ENCODE data around the gene MEX3D. TPM values are rescaled to one million over a fixed set of nuclear protein-coding genes. Genes with fewer than 3 reads are reported as not detected.

Gene MEX3D
- total RNA-seq, 1 donor: 2.1 TPM

DNA sequence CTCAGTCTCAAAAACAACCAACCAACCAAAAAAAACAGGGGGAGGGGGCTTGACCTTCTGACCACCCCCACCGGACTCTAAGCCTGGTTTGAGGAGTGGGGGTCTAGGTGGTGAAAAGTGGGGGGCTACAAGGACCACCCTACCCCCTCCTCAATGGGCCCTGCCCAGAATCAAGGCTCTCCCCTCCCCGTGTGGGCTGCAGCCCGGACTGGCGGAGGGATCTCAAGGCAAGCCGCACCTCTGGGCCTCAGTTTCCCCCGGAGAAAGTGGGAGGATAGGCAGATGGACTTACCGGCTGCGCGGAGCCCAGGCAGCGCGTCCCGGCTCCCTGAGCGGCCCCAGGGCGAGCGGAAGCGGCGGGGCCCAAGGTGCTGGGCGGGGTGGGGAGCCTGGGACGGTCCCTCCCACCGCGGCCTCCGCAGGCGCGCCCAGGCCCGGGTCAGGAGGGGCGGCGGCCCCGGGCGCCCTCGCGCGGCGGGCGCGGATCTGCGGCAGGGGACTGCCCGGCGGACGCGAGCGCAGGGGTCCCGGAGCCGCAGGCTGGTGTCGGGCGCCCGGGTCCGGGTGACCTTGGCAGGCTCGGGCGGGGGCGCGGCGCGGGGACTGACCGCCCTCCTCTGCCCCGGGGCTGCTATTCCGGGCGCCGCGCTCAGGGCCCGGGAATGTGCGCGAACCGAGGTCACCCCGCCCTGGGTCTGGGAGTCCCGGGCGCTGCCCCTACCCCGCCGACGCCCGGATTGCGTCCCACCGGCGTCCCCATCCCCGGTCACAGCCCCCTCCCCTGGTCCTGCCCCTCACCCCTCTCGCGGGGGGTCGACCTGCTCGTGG is 55.2 kb downstream of the MEX3D start, which contains the start of gene ADAMTSL5:
ADAMTSL5 (minus strand) TSS at position 349 of the 828 bp plus-strand sequence. CDS start 2,076 bp downstream, outside the sequence.
- Histone ChIP-seq H3K4me1 (ENCODE audit: insufficient read depth, low read length) (peaks cover 11% of the 10 kb centered on the region), H3K4me3 (ENCODE audit: low read length) (peak within 1 kb of the TSS; percentile 18), H3K9me3 (ENCODE audit: low read depth, low read length) (no peaks in the 10 kb centered on the region), H3K27me3 (ENCODE audit: insufficient read depth, low read length) (peaks cover 10% of the 10 kb centered on the region)

DNA sequence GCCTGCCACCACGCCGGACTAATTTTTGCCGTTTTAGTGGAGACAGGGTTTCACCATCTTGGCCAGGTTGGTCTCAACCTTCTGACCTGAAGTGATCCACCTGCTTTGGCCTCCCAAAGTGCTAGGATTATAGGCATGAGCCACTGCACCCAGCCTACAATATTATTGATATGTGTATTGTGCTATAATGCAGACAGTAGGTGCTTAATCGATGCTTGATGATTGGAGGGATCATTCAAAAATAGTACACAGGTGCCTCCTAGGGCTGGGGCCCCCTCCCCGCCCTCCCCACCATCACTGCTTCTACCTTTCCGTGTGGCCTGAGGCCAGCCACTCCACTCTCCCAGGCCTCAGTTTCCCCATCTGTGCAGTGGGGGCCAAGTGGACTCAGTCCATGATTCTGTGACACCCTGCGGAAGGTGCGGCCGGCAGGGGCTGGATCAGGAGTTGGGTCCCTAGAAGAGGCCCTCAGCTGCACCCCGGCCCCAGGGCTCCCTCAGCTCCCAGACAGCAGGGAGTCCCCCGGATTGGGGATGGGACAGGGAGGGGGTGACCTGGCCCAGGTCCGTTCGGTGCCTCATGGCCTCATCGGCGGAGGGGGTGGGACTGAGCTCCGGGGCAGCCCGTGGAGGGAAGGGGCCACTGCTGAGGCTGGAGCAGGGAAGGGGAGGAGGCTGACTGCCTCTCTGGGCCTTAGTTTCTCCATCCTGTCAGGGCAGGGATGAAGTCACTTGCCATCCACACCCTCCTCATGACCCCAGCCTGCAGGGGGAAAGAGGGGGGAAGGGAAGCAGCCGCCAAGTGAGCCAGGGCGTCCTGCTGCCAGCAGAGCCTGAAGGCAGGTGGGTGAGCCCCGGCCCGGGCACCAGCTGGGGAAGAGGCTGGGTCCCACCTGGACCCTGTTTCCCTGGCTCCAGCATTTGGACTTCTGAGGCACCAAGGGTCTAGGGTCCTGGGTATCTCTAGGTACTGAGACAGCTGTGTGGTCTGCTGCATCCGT is 56.5 kb downstream of the MEX3D start:
- no peak overlapping the region for H3K4me3 ChIP-seq (ENCODE audit: low read length)
- H3K4me1 ChIP-seq (ENCODE audit: insufficient read depth, low read length): peaks cover 19% of the 10 kb centered on the region
- H3K27me3 ChIP-seq (ENCODE audit: insufficient read depth, low read length): peaks cover 10% of the 10 kb centered on the region
- no peaks in the 10 kb centered on the region for H3K9me3 ChIP-seq (ENCODE audit: low read depth, low read length)

- no peaks in the 10 kb centered on the region for H3K9me3 ChIP-seq (ENCODE audit: low read depth, low read length)
- peaks cover 10% of the 10 kb centered on the region for H3K27me3 ChIP-seq (ENCODE audit: insufficient read depth, low read length)
- H3K4me3 ChIP-seq (ENCODE audit: low read length): no peak overlapping the region
- H3K4me1 ChIP-seq (ENCODE audit: insufficient read depth, low read length): peaks cover 19% of the 10 kb centered on the region
Observed at GRCh38 chr19:1510807-1511206, 57.3 kb downstream of the MEX3D start.

DNA sequence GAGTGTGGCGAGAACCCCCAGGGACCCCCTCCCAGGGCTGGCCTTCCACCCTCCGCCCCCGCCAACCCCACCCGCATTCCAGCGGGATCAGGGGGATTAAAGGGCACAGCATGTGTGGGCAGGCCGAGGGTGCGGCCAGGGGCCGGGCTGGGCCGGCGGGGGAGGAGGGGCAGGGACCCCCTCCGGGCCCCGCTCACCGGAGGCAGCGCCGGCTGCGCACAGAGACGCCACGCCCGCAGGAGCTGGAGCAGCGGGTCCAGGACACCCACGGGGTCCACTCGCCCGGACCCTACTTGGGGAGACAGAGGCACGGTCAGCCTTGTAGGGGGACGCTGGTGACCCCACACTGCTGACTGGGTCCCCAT is 57.7 kb downstream of the MEX3D start:
- H3K4me1 ChIP-seq (ENCODE audit: insufficient read depth, low read length): peaks cover 19% of the 10 kb centered on the region
- peaks cover 10% of the 10 kb centered on the region for H3K27me3 ChIP-seq (ENCODE audit: insufficient read depth, low read length)
- H3K4me3 ChIP-seq (ENCODE audit: low read length): no peak overlapping the region
- no peaks in the 10 kb centered on the region for H3K9me3 ChIP-seq (ENCODE audit: low read depth, low read length)

DNA sequence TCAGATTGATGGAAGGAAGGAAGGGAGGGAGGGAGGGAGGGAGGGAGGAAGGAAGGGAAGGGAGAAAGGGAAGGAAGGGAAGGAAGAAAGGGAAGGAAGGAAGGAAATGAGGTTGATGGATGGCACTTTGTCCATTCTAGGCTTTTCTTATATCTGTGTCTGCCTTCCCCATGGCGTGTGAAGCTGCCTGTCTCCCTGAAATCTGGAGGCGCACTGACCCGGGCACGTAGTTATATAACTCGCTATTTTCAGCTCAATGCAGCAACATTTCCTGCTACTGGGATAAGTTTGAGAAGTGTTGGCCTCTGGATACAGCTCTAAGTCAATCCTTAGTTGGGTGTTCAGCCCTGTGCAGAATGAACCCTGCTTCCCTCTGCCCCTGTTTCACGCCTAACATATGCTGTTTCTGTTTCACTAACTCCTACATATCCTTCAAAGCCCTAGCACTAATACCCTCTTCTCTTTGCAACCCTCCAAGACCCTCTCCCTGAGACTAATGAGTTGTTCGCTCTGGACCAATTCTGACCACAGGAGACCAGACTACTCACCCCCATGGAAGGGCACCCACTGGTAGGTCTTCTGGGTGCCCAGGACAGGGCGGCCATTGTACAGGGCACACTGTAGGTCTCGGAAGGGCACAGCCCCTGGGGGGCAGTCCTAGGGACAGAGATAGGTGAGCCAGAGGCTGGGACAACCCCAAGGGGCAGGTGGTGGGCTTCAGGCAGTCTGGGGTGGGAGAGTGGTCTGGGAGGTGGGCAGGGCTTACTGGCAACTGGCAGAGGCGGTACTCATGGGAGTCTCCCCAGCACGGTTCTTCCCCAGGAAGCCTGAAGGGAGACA is 58.3 kb downstream of the MEX3D start:
- Histone ChIP-seq H3K27me3 (ENCODE audit: insufficient read depth, low read length) (peaks cover 8% of the 10 kb centered on the region), H3K4me3 (ENCODE audit: low read length) (no peak overlapping the region), H3K9me3 (ENCODE audit: low read depth, low read length) (no peaks in the 10 kb centered on the region), H3K4me1 (ENCODE audit: insufficient read depth, low read length) (peaks cover 19% of the 10 kb centered on the region)

DNA sequence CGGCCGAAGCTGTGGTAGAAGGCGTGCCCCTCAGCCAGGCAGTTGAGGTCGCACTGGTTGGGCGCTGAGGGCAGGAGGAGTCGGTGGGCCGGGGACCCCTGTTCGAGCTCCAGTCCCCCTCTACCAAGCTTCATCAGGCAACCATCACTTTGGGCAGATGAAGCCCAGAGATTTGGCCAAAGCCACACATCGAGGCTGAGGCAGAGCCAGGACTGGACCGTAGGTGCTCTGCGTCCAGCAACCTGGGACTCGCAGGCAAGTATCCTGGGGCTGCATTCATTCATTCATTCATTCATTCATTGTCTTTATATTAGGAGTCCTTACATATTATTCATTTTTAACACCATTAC is 59.6 kb downstream of the MEX3D start:
- H3K4me1 ChIP-seq (ENCODE audit: insufficient read depth, low read length): peaks cover 18% of the 10 kb centered on the region
- H3K4me3 ChIP-seq (ENCODE audit: low read length): no peak overlapping the region
- no peaks in the 10 kb centered on the region for H3K9me3 ChIP-seq (ENCODE audit: low read depth, low read length)
- peaks cover 13% of the 10 kb centered on the region for H3K27me3 ChIP-seq (ENCODE audit: insufficient read depth, low read length)

GRCh38 chr19:1507763-1508506 is 60.2 kb downstream of the MEX3D start:
- H3K9me3 ChIP-seq (ENCODE audit: low read depth, low read length): no peaks in the 10 kb centered on the region
- H3K4me3 ChIP-seq (ENCODE audit: low read length): peak overlapping the region; percentile 16
- peaks cover 14% of the 10 kb centered on the region for H3K27me3 ChIP-seq (ENCODE audit: insufficient read depth, low read length)
- H3K4me1 ChIP-seq (ENCODE audit: insufficient read depth, low read length): peaks cover 23% of the 10 kb centered on the region

DNA sequence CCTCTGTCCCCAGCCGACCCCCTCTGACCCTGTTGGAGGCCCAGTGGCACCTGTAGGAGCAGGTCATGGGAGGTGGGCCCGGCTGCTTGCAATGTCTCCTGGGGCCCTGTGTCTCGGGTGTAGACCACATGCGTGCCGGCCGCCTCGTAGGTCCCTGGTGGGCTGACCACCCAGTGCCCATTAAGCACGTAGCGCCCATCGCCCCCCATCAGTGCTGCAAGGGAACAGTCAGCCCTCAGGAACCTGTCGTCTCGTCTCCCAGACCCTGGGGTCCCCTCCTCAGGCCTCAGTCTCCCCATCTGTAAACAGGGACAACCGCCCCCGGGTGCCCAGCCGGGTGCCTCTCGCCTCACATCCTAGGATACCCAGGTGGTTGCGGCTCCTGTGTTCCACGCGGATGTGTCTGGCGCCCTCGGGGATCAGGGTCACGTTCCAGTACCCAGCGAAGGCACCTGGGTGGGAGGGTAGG is 60.9 kb downstream of the MEX3D start:
- Histone ChIP-seq H3K27me3 (ENCODE audit: insufficient read depth, low read length) (peaks cover 16% of the 10 kb centered on the region), H3K4me3 (ENCODE audit: low read length) (no peak overlapping the region), H3K4me1 (ENCODE audit: insufficient read depth, low read length) (peaks cover 20% of the 10 kb centered on the region), H3K9me3 (ENCODE audit: low read depth, low read length) (no peaks in the 10 kb centered on the region)

DNA sequence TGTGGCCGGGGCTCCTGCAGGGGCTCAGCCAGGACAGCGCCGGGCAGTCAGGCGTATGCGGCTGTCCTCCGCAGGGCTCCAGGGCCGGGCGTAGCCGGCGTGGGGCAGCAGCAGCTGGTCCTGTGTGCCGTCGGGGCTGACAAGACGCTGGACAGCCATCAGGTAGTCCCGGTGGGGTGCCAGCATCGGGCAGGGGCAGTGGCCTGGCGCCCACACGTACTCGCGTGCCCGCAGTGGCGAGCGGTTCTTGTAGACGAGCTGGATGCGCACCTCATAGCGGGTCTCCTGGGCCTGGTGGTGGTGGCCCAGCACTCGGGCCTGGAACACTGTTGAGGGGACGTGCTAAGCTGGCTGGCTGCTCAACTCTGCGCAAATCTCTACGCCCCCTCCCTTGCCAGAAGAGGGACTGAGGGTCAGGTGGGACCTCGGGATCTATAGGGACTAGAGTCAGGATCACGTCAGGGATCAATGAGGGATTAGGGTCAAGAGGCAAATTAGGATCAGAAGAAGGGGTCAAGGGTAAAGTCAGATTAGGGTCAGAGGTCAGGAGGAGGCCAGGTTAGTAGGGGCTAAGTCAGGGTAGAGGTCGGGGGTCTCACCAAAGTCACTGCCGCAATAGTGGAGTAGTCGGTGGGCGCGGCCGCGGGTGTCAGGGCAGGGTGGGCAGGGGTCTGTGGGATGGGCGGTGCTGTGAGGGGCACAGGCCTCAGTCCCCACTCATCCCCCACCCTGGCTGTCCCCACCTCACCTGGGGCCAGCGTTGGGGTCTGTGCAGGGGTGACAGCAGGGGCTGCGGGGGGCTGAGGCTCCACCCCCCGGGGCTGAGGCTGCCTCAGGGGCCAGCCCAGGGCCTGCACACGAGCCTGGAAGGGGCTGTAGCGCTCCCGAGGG is 61.9 kb downstream of the MEX3D start:
- peaks cover 16% of the 10 kb centered on the region for H3K27me3 ChIP-seq (ENCODE audit: insufficient read depth, low read length)

DNA sequence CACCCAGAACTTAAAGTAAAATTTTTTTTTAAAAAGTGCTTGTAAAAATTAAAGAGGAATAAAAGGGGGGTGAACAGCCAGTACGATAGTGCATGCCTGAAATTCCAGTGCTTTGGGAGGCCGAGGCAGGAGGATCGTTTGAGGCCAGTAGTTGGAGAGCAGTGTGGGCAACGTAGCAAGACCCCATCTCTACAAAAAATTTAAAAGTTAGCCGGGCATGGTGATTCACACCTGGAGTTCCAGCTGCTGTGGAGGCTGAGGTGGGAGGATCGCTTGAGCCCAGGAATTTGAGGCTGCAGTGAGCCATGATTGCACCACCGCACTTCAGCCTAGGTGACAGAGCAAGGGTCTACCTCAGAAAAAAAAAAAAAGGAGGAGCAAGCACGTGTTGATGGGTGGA is 63.1 kb downstream of the MEX3D start:
- Histone ChIP-seq H3K4me1 (ENCODE audit: insufficient read depth, low read length) (peaks cover 20% of the 10 kb centered on the region), H3K27me3 (ENCODE audit: insufficient read depth, low read length) (peaks cover 15% of the 10 kb centered on the region), H3K9me3 (ENCODE audit: low read depth, low read length) (no peaks in the 10 kb centered on the region), H3K4me3 (ENCODE audit: low read length) (no peak overlapping the region)

More for the DNA sequence above, 61.9 kb downstream of the MEX3D start:
- Histone ChIP-seq H3K4me1 (ENCODE audit: insufficient read depth, low read length) (peaks cover 20% of the 10 kb centered on the region), H3K9me3 (ENCODE audit: low read depth, low read length) (no peaks in the 10 kb centered on the region), H3K4me3 (ENCODE audit: low read length) (no peak overlapping the region)
